Gastrocnemius medialis (tissue), 4 donors: ENCODE results near the gene CRK. TPM values are rescaled to one million over a fixed set of nuclear protein-coding genes. Genes with fewer than 3 reads are reported as not detected.

Experiments
- ATAC-seq, 2 donors: fragments of 150-250 bp; one replicate each; pipeline ENCODE4 v1.9.1; 2016
- DNase-seq, 2 donors: peaks; one replicate each; pipeline ENCODE4 v3.0.0-alpha.2; 2019
- H3K27ac ChIP-seq, 4 donors: fragments of 200-600 bp; sonication (generic); 1 replicate in 1 of 4; 2 replicates in 3 of 4; pipeline ENCODE4 v1.5.1; 2016 to 2018; ENCODE audit warnings: mild to moderate bottlenecking in 2 of 4, moderate library complexity in 1 of 4
- H3K27me3 ChIP-seq, 3 donors: fragments of 200-600 bp; sonication (generic) in 2 of 3; 1 replicate in 1 of 3; 2 replicates in 2 of 3; pipeline versions ENCODE4 v1.5.1 to v1.6.0; 2016 to 2019; ENCODE audit warnings: mild to moderate bottlenecking in 1 of 3, moderate library complexity in 1 of 3
- H3K36me3 ChIP-seq, 2 donors: fragments of 200-600 bp; sonication (generic) in 1 of 2; one replicate each; pipeline ENCODE4 v1.5.1; 2017 to 2018
- H3K4me1 ChIP-seq, 2 donors: fragments of 200-600 bp; sonication (generic) in 1 of 2; one replicate each; pipeline ENCODE4 v1.5.1; 2016 to 2017; ENCODE audit warnings: mild to moderate bottlenecking in 2 of 2
- H3K4me3 ChIP-seq, 4 donors: fragments of 200-600 bp; sonication (generic) in 3 of 4; 1 replicate in 1 of 4; 2 replicates in 3 of 4; pipeline ENCODE4 v1.5.1; 2016 to 2019; ENCODE audit warnings: mild to moderate bottlenecking in 2 of 4
- H3K9me3 ChIP-seq, 3 donors: fragments of 200-600 bp; sonication (generic) in 2 of 3; 1 replicate in 1 of 3; 2 replicates in 2 of 3; pipeline ENCODE4 v1.5.1; 2016 to 2019
- CTCF ChIP-seq, 5 experiments: fragments of 450-650 bp in 3 of 5; fragments of 200-600 bp in 2 of 5; sonication (generic) in 2 of 5; IDR thresholded peaks in 4 of 5; conservative IDR thresholded peaks in 1 of 5; 1 replicate in 4 of 5; 2 replicates in 1 of 5; pipeline ENCODE4 v1.5.1; 2016 to 2019; ENCODE audit warnings: antibody characterized with exemption in 5 of 5, mild to moderate bottlenecking in 3 of 5, moderate library complexity in 3 of 5
- POLR2A ChIP-seq, 2 donors: fragments of 450-650 bp; IDR thresholded peaks; one replicate each; pipeline ENCODE4 v1.6.1; 2017; ENCODE audit warnings: antibody characterized with exemption in 2 of 2, mild to moderate bottlenecking in 2 of 2, moderate library complexity in 2 of 2
- in situ Hi-C, 4 donors: fragments of 200-750 bp; cut with MboI; loops; one replicate each; pipeline versions ENCODE4 v1.15.0 to v1.8.0; 2017; ENCODE audit warnings: low sequenced_read_pairs in 4 of 4
- intact Hi-C: fragments of 100-400 bp; cut with DNase I; formaldehyde crosslinking; loops from one replicate; pipeline ENCODE4 v1.15.1; 2023; ENCODE audit warnings: low total_unique reads
- total RNA-seq, 4 donors: library from RNA; depleted of rRNA; stranded (reverse); fragments of >200 nt; gene quantifications; one replicate each; pipeline versions ENCODE4 v1.1.0 to v1.2.3, GENCODE V29; 2016

The CRK gene
- total RNA-seq, 4 donors from 2014 or later = 48.6 to 64.6 (median 56.7) TPM

- peak; percentile 64 to 89 for DNase-seq
- H3K4me1 ChIP-seq = peaks cover 42 to 51% of the 10 kb centered on the region in 2 donors
- in situ Hi-C loops = no loop called here
- peak; percentile 55 to 76 for ATAC-seq
- H3K9me3 ChIP-seq = no peaks in the 10 kb centered on the region
- H3K4me3 ChIP-seq = no peak overlapping the region
- H3K27me3 ChIP-seq = no peaks in the 10 kb centered on the region
- peaks cover 0 to 29% of the 10 kb centered on the region in 2 donors for H3K36me3 ChIP-seq
- H3K27ac ChIP-seq = peak overlapping the region; percentile 65 to 91 (median 80)
- no peak for TF ChIP-seq CTCF (IDR thresholded peaks at IDR 0.05 in 4 of 5, conservative IDR thresholded peaks at IDR 0.05 in 1 of 5)
- no peak for TF ChIP-seq POLR2A (IDR thresholded peaks at IDR 0.05)
- intact Hi-C loops = loop anchor here (1.0 to 5.0 kb wide), 2 partner anchors 20 to 128 kb away; no protein-coding TSS in a partner anchor
Observed at GRCh38 chr17:1495265-1495989, 39.4 kb upstream of the CRK start.

GRCh38 chr17:1494736-1495253, 38.8 kb upstream of the CRK start:
- H3K4me1 ChIP-seq = peaks cover 44 to 54% of the 10 kb centered on the region in 2 donors
- H3K4me3 ChIP-seq = no peak overlapping the region
- H3K9me3 ChIP-seq = no peaks in the 10 kb centered on the region
- TF ChIP-seq POLR2A (IDR thresholded peaks at IDR 0.05) (no peak), CTCF (IDR thresholded peaks at IDR 0.05 in 4 of 5, conservative IDR thresholded peaks at IDR 0.05 in 1 of 5) (no peak)
- H3K27ac ChIP-seq = peak overlapping the region; percentile 65 to 91 (median 80)
- no peaks in the 10 kb centered on the region for H3K27me3 ChIP-seq
- ATAC-seq (no peak), DNase-seq (no peak)
- H3K36me3 ChIP-seq = peaks cover 0 to 28% of the 10 kb centered on the region in 2 donors
- in situ Hi-C loops (no loop called here), intact Hi-C loops (loop anchor here (1.0 to 5.0 kb wide), 2 partner anchors 21 to 127 kb away; no protein-coding TSS in a partner anchor)

GRCh38 chr17:1494203-1494602, 38.2 kb upstream of the CRK start:
- intact Hi-C loops (no loop called here), in situ Hi-C loops (no loop called here)
- peaks cover 0 to 23% of the 10 kb centered on the region in 2 donors for H3K36me3 ChIP-seq

GRCh38 chr17:1493291-1493980, 37.4 kb upstream of the CRK start:
- no peak for DNase-seq
- H3K9me3 ChIP-seq = no peaks in the 10 kb centered on the region
- peaks cover 51 to 61% of the 10 kb centered on the region in 2 donors for H3K4me1 ChIP-seq
- peaks cover 0 to 23% of the 10 kb centered on the region in 2 donors for H3K36me3 ChIP-seq
- in situ Hi-C loops = no loop called here
- H3K4me3 ChIP-seq = peak overlapping the region in 2 of 4 donors; percentile 65 to 73
- no peak for ATAC-seq
- no peak for TF ChIP-seq POLR2A (IDR thresholded peaks at IDR 0.05)
- no peak for TF ChIP-seq CTCF (IDR thresholded peaks at IDR 0.05 in 4 of 5, conservative IDR thresholded peaks at IDR 0.05 in 1 of 5)
- H3K27me3 ChIP-seq = no peaks in the 10 kb centered on the region
- intact Hi-C loops = no loop called here
- peak overlapping the region; percentile 78 to 87 (median 84) for H3K27ac ChIP-seq

More at GRCh38 chr17:1494203-1494602, 38.2 kb upstream of the CRK start:
- Histone ChIP-seq H3K27ac (peak overlapping the region in 3 of 4 donors; percentile 78 to 87 (median 84)), H3K27me3 (no peaks in the 10 kb centered on the region), H3K4me3 (no peak overlapping the region), H3K9me3 (no peaks in the 10 kb centered on the region), H3K4me1 (peaks cover 44 to 54% of the 10 kb centered on the region in 2 donors)
- TF ChIP-seq POLR2A (IDR thresholded peaks at IDR 0.05) (no peak), CTCF (IDR thresholded peaks at IDR 0.05 in 4 of 5, conservative IDR thresholded peaks at IDR 0.05 in 1 of 5) (no peak)
- no peak for DNase-seq
- ATAC-seq = no peak
